Osteocyte (in vitro differentiated cells): ENCODE measurements around the gene CACNA1D. TPM values are rescaled to one million over a fixed set of nuclear protein-coding genes. Genes with fewer than 3 reads are reported as not detected.
"Not testable (repeated sequence)": the region's sequence is repeated elsewhere in the genome, so short reads cannot be mapped to it uniquely, and the experiment has no call there.

Experiments
- DNase-seq: peaks from one replicate; pipeline ENCODE4 v3.0.0; 2021; ENCODE audit warnings: mixed read lengths; ENCODE audit not compliant: unreplicated experiment; ENCODE audit errors: extremely low spot score
- H3K27ac Mint-ChIP-seq: one replicate; pipeline ENCODE4 v1.8.0; 2021; ENCODE audit warnings: mild to moderate bottlenecking, mixed read lengths; ENCODE audit not compliant: unreplicated experiment
- H3K27me3 Mint-ChIP-seq: one replicate; pipeline ENCODE4 v1.8.0; 2021; ENCODE audit warnings: mixed read lengths; ENCODE audit not compliant: unreplicated experiment
- H3K36me3 Mint-ChIP-seq: one replicate; pipeline ENCODE4 v1.8.0; 2021; ENCODE audit warnings: mixed read lengths; ENCODE audit not compliant: unreplicated experiment
- H3K4me1 Mint-ChIP-seq: one replicate; pipeline ENCODE4 v1.8.0; 2021; ENCODE audit warnings: mixed read lengths; ENCODE audit not compliant: unreplicated experiment
- H3K4me3 Mint-ChIP-seq: one replicate; pipeline ENCODE4 v1.8.0; 2021; ENCODE audit warnings: mild to moderate bottlenecking, moderate library complexity, mixed read lengths; ENCODE audit not compliant: unreplicated experiment
- H3K9me3 Mint-ChIP-seq: one replicate; pipeline ENCODE4 v1.8.0; 2021; ENCODE audit warnings: mixed read lengths; ENCODE audit not compliant: unreplicated experiment
- total RNA-seq: library from RNA; stranded (reverse); gene quantifications from 2 replicates; pipeline ENCODE4 v1.2.1, GENCODE V29; 2021
- TF ChIP-seq, protein P1 (sequence below): fragments of 200-600 bp; sonication (generic); IDR thresholded peaks from 2 replicates; pipeline ENCODE4 v1.5.0; 2021; ENCODE audit warnings: antibody characterized with exemption, mild to moderate bottlenecking, moderate library complexity

The CACNA1D gene
- total RNA-seq, 1 donor from 2014 or later: 0.48 TPM

- Mint-ChIP-seq H3K4me3 (no peak overlapping the region), H3K27ac (no peak overlapping the region), H3K9me3 (peaks cover 6% of the 10 kb centered on the region), H3K36me3 (no peaks in the 10 kb centered on the region), H3K27me3 (peaks cover 9% of the 10 kb centered on the region), H3K4me1 (no peaks in the 10 kb centered on the region)
- DNase-seq: no peak
- TF ChIP-seq, protein P1, sequence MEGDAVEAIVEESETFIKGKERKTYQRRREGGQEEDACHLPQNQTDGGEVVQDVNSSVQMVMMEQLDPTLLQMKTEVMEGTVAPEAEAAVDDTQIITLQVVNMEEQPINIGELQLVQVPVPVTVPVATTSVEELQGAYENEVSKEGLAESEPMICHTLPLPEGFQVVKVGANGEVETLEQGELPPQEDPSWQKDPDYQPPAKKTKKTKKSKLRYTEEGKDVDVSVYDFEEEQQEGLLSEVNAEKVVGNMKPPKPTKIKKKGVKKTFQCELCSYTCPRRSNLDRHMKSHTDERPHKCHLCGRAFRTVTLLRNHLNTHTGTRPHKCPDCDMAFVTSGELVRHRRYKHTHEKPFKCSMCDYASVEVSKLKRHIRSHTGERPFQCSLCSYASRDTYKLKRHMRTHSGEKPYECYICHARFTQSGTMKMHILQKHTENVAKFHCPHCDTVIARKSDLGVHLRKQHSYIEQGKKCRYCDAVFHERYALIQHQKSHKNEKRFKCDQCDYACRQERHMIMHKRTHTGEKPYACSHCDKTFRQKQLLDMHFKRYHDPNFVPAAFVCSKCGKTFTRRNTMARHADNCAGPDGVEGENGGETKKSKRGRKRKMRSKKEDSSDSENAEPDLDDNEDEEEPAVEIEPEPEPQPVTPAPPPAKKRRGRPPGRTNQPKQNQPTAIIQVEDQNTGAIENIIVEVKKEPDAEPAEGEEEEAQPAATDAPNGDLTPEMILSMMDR: no peak
Observed at GRCh38 chr3:53473422-53473821, 21.0 kb upstream of the CACNA1D start.

- H3K4me1 Mint-ChIP-seq, H3K27me3 Mint-ChIP-seq, H3K9me3 Mint-ChIP-seq, H3K36me3 Mint-ChIP-seq, DNase-seq, H3K27ac Mint-ChIP-seq, H3K4me3 Mint-ChIP-seq: not testable (repeated sequence)
Observed at GRCh38 chr3:53476372-53476771, 18.0 kb upstream of the CACNA1D start.

DNA sequence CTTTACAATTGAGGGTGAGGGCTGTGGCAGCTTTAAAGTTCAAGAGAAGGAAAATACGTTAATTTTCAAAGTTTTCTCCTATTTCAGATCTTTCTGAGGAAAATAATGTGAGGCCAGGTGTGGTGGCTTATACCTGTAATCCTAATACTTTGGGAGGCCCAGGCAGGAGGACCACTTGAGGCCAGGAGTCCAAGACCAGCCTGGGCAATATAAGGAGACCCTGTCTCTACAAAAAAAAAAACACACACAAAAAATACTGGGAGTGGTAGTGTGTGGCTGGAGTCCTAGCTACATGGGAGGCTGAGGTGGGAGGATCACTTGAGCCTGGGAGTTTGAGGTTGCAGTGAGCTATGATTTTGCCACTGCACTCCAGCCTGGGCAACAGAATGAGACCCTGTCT lies 16.7 kb upstream of the CACNA1D start:
- H3K27ac Mint-ChIP-seq, H3K27me3 Mint-ChIP-seq, H3K4me3 Mint-ChIP-seq, H3K9me3 Mint-ChIP-seq, H3K36me3 Mint-ChIP-seq, H3K4me1 Mint-ChIP-seq, DNase-seq: not testable (repeated sequence)

GRCh38 chr3:53478166-53478830 lies 16.1 kb upstream of the CACNA1D start:
- Mint-ChIP-seq H3K27ac (no peak overlapping the region), H3K4me3 (no peak overlapping the region), H3K9me3 (no peaks in the 10 kb centered on the region), H3K36me3 (no peaks in the 10 kb centered on the region), H3K27me3 (peaks cover 9% of the 10 kb centered on the region), H3K4me1 (no peaks in the 10 kb centered on the region)
- TF ChIP-seq, protein P1: no peak
- no peak for DNase-seq

DNA sequence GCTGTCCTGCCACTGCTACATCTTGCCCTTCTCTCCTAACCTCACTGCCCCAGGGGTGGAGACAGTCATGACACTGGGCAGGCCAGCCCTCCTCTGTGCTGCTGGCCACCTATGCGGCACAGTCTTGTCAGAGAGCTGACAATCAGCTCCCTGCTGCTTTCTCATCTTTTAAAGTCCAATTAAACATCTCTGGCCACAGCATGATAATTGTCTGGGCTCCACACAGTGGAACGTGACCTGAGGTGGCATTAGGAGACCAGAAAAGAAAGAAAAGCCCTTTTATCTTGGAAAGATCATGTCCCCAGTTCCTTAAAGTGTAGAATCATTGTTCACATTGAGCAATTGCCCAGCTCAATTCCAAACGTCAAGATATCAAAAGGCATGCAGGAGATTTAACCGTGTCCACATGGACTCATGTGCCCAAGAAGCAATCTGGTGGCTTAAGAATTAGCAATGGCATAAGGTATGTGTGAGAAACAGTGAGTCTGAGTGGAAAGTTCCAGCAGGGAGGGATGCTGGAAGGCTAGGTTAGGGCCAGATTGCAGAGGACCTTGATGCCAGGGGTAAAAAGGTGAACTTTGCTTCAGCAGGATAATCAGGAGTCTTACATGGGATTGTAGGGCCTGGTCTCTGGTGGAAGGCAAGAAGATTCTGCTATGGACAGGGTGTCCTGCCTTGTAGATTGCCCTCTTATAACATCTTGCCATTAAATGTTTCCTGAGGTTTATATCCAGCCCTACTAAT lies 15.3 kb upstream of the CACNA1D start:
- no peaks in the 10 kb centered on the region for H3K4me1 Mint-ChIP-seq
- H3K27me3 Mint-ChIP-seq: peaks cover 4% of the 10 kb centered on the region
- no peak overlapping the region for H3K27ac Mint-ChIP-seq
- H3K9me3 Mint-ChIP-seq: no peaks in the 10 kb centered on the region
- H3K4me3 Mint-ChIP-seq: no peak overlapping the region
- TF ChIP-seq, protein P1: no peak
- H3K36me3 Mint-ChIP-seq: no peaks in the 10 kb centered on the region
- DNase-seq: no peak

- Mint-ChIP-seq H3K27ac (no peak overlapping the region), H3K4me1 (no peaks in the 10 kb centered on the region), H3K36me3 (no peaks in the 10 kb centered on the region), H3K9me3 (no peaks in the 10 kb centered on the region), H3K27me3 (peaks cover 9% of the 10 kb centered on the region), H3K4me3 (no peak overlapping the region)
- DNase-seq: no peak
- TF ChIP-seq, protein P1: no peak
Observed at GRCh38 chr3:53482227-53482626, 12.2 kb upstream of the CACNA1D start.
